Activated T-helper 1 cell treated with anti-CD3 and anti-CD28 coated beads, Interleukin-12 subunit alpha, Interleukin-12 subunit beta, Interleukin-2, Interleukin-4 antibody, amounts not matched to agents 30 ng/mL and 10 ng/mL and 1 ng/mL, durations not matched to agents 14 hours and 24 hours and 36 hours (primary cell): Measurements from ENCODE around the gene SLC37A1. TPM values are rescaled to one million over a fixed set of nuclear protein-coding genes. Genes with fewer than 3 reads are reported as not detected.

Experiments
- DNase-seq: peaks from one replicate; pipeline ENCODE4 v3.0.0; 2021; ENCODE audit warnings: low spot score
- H3K27ac Mint-ChIP-seq: one replicate; pipeline ENCODE4 v1.8.0; 2021; ENCODE audit warnings: mild to moderate bottlenecking, mixed read lengths
- H3K27me3 Mint-ChIP-seq: one replicate; pipeline ENCODE4 v1.8.0; 2022; ENCODE audit warnings: mild to moderate bottlenecking, moderate library complexity, mixed read lengths; ENCODE audit not compliant: insufficient read depth
- H3K36me3 Mint-ChIP-seq: one replicate; pipeline ENCODE4 v1.8.0; 2021; ENCODE audit warnings: low read depth, mixed read lengths
- H3K4me1 Mint-ChIP-seq: one replicate; pipeline ENCODE4 v1.8.0; 2021; ENCODE audit warnings: low read depth, mixed read lengths
- H3K4me3 Mint-ChIP-seq: one replicate; pipeline ENCODE4 v1.8.0; 2021; ENCODE audit warnings: mild to moderate bottlenecking, moderate library complexity, mixed read lengths
- H3K9me3 Mint-ChIP-seq: one replicate; pipeline ENCODE4 v1.8.0; 2021; ENCODE audit warnings: mixed read lengths
- intact Hi-C: fragments of 100-400 bp; cut with micrococcal nuclease; formaldehyde crosslinking; loops from one replicate; pipeline ENCODE4 v1.15.1; 2024
- total RNA-seq: library from RNA; stranded (reverse); gene quantifications from 2 replicates; pipeline ENCODE4 v1.2.3, GENCODE V29; 2022

Gene SLC37A1
- total RNA-seq, 1 donor from 2014 or later: 25.0 TPM

- no peak for DNase-seq
- Mint-ChIP-seq H3K36me3 (no peaks in the 10 kb centered on the region), H3K4me3 (no peak overlapping the region), H3K27ac (no peak overlapping the region), H3K27me3 (peaks cover 12% of the 10 kb centered on the region), H3K4me1 (peaks cover 14% of the 10 kb centered on the region), H3K9me3 (no peaks in the 10 kb centered on the region)
- intact Hi-C loops: loop anchor here (5.0 kb wide), 2 partner anchors 393 to 497 kb away; partner anchors contain the start of gene NDUFV3
Measured at GRCh38 chr21:42499444-42500112, 14.1 kb upstream of the SLC37A1 start.

DNA sequence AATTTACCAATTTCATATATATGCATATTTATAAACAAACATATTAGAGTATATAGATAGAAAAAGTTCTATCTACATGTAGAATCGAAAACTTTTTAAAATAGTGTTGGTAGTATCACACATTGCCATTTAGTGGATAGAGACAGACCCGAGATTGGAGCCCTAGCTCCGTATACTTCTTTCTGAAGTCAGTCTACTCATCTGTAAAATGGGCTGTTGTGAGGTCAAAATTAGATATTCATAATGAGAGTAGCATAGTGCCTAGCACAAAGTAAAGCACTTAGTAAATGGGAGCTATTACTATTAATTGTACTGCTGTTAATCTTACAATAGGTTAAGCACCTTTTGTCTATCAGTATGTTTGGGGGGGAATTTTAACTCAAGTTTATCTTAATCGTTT, 13.4 kb upstream of the SLC37A1 start:
- H3K4me3 Mint-ChIP-seq: no peak overlapping the region
- peaks cover 14% of the 10 kb centered on the region for H3K27me3 Mint-ChIP-seq
- no peak overlapping the region for H3K27ac Mint-ChIP-seq
- intact Hi-C loops: no loop called here
- no peaks in the 10 kb centered on the region for H3K9me3 Mint-ChIP-seq
- no peak for DNase-seq
- no peaks in the 10 kb centered on the region for H3K36me3 Mint-ChIP-seq
- peaks cover 14% of the 10 kb centered on the region for H3K4me1 Mint-ChIP-seq

- Mint-ChIP-seq H3K9me3 (no peaks in the 10 kb centered on the region), H3K27ac (no peak overlapping the region), H3K4me3 (no peak overlapping the region), H3K36me3 (no peaks in the 10 kb centered on the region), H3K4me1 (peaks cover 11% of the 10 kb centered on the region), H3K27me3 (peaks cover 17% of the 10 kb centered on the region)
- DNase-seq: no peak
- intact Hi-C loops: no loop called here
Measured at GRCh38 chr21:42500736-42501135, 12.9 kb upstream of the SLC37A1 start.

DNA sequence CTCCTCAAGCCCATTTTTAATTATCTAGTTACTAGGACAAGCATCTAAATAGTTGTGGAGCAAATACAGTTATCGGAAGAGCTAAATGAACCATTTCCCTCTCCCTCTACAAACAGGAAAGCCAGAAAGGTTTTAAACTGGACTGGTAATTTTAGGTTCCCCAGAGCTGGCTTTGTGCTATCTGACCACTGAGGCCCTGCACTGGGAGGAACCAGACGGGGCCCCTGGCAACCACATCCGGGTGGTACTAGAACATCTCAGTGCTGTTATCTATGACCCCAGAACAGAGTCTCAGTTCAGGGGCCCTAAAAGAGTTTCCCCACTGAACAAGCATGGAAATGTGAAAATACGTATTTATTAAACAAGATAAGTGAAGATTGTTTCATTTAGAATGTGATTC, 9.9 kb upstream of the SLC37A1 start:
- Mint-ChIP-seq H3K36me3 (no peaks in the 10 kb centered on the region), H3K27me3 (peaks cover 16% of the 10 kb centered on the region), H3K4me1 (no peaks in the 10 kb centered on the region), H3K27ac (no peak overlapping the region), H3K4me3 (no peak overlapping the region), H3K9me3 (no peaks in the 10 kb centered on the region)
- DNase-seq: no peak
- intact Hi-C loops: no loop called here

DNA sequence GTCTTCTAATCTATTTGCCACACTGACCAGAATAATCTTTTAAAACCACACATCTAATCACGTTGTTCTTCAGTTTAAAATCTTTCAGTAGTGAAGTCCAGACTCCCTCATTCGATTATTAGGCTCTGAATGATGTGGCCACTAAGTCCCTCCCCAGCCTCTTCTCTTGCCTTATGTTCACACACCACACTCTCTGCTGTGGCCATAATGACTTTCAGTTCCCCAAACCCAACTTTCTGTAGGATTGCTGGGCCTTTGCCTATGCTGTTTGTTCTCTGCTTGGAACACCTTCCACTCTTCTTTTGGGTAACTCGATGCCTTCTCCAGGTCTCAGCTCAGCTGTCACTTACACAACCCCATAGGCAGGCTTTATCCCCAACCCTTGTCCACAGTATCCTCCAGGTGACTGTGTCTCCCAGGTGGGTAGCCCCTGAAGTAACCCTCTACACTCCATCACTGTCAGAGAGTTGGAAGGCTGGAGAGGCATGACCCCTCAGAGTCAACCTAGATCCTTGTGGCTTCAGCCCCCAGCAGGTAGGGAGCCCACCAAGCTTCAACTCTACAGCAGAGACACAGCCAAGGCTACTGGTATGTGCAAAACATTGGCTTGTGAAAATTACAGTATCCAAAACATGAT, 8.4 kb upstream of the SLC37A1 start:
- Mint-ChIP-seq H3K4me1 (no peaks in the 10 kb centered on the region), H3K36me3 (no peaks in the 10 kb centered on the region), H3K27ac (no peak overlapping the region), H3K27me3 (peaks cover 16% of the 10 kb centered on the region), H3K4me3 (no peak overlapping the region), H3K9me3 (no peaks in the 10 kb centered on the region)
- intact Hi-C loops: no loop called here
- DNase-seq: no peak

DNA sequence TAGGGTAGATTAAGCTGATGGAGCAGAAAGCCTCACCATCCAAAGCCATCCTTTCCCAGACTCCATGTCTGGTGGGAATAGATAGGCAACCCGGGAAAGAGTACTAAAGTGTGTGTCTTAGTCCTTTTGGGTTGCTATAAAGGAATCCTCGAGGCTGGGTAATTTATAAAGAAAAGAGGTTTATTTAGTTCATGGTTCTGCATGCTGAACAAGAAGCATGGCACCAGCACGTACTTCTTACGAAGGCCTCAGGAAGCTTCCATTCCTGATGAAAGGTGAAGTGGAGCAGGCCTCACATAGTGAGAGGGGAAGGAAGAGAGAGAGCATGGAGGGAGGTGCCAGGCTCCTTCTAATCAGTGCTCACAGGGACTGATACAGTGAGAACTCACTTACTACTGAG, 6.2 kb upstream of the SLC37A1 start:
- no peak overlapping the region for H3K4me3 Mint-ChIP-seq
- H3K27ac Mint-ChIP-seq: no peak overlapping the region
- no peak for DNase-seq
- H3K9me3 Mint-ChIP-seq: no peaks in the 10 kb centered on the region
- H3K4me1 Mint-ChIP-seq: no peaks in the 10 kb centered on the region
- H3K36me3 Mint-ChIP-seq: no peaks in the 10 kb centered on the region
- intact Hi-C loops: no loop called here
- H3K27me3 Mint-ChIP-seq: peaks cover 15% of the 10 kb centered on the region

GRCh38 chr21:42508371-42508770, 5.3 kb upstream of the SLC37A1 start:
- Mint-ChIP-seq H3K9me3 (no peaks in the 10 kb centered on the region), H3K36me3 (no peaks in the 10 kb centered on the region), H3K27ac (no peak overlapping the region), H3K4me1 (no peaks in the 10 kb centered on the region), H3K27me3 (peaks cover 19% of the 10 kb centered on the region), H3K4me3 (no peak overlapping the region)
- intact Hi-C loops: no loop called here
- no peak for DNase-seq

DNA sequence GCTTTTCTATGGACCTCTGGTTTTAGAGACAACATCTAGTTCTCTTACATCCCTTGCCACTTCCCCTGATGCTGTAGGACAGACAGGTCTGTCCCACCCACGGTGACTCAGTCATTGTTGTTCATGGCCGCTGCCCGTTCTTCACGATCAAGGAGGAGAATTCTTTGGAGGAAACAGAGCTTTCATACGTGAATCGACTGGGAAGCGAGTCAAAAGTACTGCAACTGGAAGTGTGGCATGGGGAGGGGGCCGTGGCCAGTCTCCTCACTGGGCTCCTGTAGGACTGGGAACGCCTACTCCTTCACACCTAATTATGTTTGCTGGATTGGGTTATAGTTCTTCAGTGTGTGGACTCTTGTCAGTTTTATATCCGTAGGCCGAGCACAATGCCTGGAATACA, 4.4 kb upstream of the SLC37A1 start:
- DNase-seq: no peak
- H3K9me3 Mint-ChIP-seq: no peaks in the 10 kb centered on the region
- no peak overlapping the region for H3K4me3 Mint-ChIP-seq
- no peak overlapping the region for H3K27ac Mint-ChIP-seq
- H3K36me3 Mint-ChIP-seq: no peaks in the 10 kb centered on the region
- H3K27me3 Mint-ChIP-seq: peaks cover 19% of the 10 kb centered on the region
- H3K4me1 Mint-ChIP-seq: no peaks in the 10 kb centered on the region
- intact Hi-C loops: no loop called here

DNA sequence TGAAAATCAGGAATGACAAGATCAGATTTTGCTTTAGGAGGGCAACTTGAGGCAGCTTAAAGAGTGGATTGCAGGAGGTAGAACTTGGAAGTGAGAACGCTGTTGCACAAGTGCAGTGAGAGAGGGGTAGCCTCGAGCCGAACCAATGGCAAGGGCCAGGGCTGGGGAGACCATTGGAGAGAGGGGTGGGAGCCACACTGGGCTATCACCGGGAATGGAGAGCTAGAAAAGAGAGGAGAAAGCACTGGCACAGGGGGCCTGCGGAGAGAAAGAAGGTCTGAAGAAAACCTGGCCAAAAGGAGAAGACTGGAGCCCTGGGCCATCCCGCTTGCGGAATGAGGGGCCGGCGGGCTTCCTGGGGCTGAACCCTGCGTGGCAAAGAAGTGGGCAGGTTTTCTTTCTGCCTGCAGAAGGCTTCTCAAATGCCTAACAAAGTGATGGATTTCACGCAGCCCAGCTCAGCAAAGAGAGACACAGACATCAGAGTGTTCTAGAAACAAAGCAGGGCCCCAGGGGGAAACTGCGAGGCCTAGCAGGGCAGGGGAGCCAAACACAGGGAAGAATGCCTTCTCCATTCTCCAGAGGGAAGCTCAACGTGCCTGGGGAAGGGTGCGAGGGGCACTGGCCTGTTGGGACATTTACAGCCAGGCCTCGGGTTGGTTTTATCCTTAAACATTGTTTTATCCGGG, 1.2 kb upstream of the SLC37A1 start:
- no peak for DNase-seq
- peaks cover 9% of the 10 kb centered on the region for H3K27me3 Mint-ChIP-seq
- intact Hi-C loops: loop anchor here (1.0 to 10.0 kb wide), 3 partner anchors 16 to 208 kb away; partner anchors contain the start of gene RSPH1
- no peaks in the 10 kb centered on the region for H3K9me3 Mint-ChIP-seq
- H3K27ac Mint-ChIP-seq: peak overlapping the region; percentile 13
- H3K4me1 Mint-ChIP-seq: peaks cover 17% of the 10 kb centered on the region
- H3K4me3 Mint-ChIP-seq: peak overlapping the region; percentile 83
- peaks cover 18% of the 10 kb centered on the region for H3K36me3 Mint-ChIP-seq

DNA sequence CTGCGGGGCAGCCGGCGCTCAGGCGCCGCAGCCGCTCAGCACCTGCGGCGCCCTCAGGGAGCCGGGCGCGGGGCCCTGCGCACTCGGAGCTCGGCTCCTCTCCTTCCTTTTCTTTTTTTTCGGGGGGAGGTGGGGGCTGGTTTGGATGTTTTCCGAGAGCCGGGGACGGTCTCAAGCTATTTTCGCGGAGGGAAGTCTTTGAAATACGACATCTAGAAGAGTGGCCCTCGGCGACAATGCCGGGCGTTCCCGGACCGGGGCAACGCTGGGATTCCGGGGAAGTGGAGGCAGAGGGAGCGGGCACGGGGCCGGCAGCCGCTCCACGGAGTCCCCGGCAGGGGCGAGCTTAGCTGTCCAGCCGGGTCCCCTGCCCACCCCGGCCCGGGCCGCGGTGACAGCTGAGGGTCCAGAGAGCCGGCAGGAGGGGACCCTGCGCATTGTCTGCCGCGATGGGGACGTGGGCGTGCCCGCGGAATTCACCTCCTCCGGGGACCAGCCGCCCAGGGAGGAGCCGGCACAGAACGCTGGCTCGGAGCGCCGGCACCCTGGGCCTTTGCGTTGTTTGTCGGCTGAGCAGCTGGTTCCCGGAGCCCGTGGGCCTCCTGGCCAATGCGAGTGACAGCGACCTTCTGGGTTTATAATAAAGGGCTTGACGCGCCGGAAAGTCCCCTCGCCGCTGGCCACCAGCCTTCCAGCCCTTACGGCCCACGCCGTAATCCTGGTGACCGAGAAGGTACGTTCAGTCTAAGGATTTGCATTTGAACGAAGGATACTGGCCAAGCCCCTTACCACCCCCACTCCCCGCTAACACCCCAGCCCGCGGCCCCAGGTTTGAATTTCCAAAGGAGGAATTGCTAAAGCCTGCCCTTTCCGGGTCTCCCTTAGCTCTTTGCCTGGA, 582 bp downstream of the SLC37A1 start:
- peak overlapping the region; percentile 68 for H3K27ac Mint-ChIP-seq
- intact Hi-C loops: loop anchor here (1.0 to 10.0 kb wide), 4 partner anchors 13 to 209 kb away; partner anchors contain the start of gene RSPH1
- H3K4me3 Mint-ChIP-seq: peak overlapping the region; percentile 87
- peaks cover 30% of the 10 kb centered on the region for H3K36me3 Mint-ChIP-seq
- H3K4me1 Mint-ChIP-seq: peaks cover 17% of the 10 kb centered on the region
- peak; percentile 55 for DNase-seq
- peaks cover 9% of the 10 kb centered on the region for H3K27me3 Mint-ChIP-seq
- no peaks in the 10 kb centered on the region for H3K9me3 Mint-ChIP-seq

DNA sequence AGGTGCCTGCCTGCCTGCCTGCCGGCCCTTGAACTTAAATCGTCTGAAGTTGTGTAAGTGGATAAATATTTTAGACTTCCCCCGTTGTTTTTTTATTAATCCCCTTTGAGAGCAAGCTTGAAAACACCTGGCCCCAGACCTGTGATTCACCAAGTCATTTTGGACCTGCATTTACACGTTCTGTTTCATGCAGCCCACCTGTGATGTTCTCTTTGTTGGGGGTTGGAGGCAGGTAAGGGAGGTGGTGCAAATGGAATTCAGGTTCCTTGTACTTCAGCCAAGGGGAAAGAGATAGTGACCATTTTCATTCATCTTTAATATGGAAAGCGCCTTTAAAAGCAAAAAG, 1.2 kb downstream of the SLC37A1 start:
- intact Hi-C loops: loop anchor here (1.0 to 10.0 kb wide), 3 partner anchors 12 to 210 kb away; no protein-coding TSS in a partner anchor
- peaks cover 9% of the 10 kb centered on the region for H3K27me3 Mint-ChIP-seq
- no peak for DNase-seq
- peaks cover 17% of the 10 kb centered on the region for H3K4me1 Mint-ChIP-seq
- H3K36me3 Mint-ChIP-seq: peaks cover 31% of the 10 kb centered on the region
- H3K9me3 Mint-ChIP-seq: no peaks in the 10 kb centered on the region
- peak overlapping the region; percentile 68 for H3K27ac Mint-ChIP-seq
- H3K4me3 Mint-ChIP-seq: peak overlapping the region; percentile 87

DNA sequence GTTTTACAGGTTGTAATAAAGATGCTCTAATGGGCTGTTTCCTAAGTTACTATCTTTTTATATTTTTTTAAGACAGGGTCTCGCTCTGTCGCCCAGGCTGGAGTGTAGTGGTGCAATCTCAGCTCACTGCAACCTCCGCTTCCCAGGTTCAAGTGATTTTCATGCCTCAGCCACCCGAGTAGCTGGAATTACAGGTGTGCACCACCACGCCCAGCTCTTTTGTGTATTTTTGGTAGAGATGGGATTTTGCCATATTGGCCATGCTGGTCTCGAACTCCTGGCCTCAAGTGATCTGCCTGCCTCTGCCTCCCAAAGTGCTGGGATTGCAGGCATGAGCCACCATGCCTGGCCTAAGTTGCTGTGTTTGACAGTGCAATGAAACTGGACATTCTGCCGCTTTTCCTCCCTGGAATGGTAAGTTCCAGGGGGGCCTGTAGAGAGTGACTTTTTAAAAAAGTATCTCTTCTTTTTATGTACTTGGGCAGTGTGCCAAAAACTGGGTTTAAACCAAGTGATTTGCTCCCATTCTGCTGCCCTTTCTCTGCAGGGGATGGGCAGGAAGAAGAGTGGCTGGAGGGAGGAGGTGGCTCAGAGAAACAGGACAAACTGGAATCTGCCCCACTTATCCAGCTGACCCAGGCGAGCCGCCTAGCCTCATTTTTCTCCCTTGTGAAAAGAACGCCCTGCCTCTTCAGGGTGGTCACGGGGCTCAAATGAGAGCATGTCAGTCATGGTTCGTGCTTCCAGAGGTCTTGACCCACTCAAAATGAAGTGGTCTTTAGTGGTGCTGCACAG, 2.3 kb downstream of the SLC37A1 start:
- peak overlapping the region; percentile 87 for H3K4me3 Mint-ChIP-seq
- no peak overlapping the region for H3K27ac Mint-ChIP-seq
- peaks cover 17% of the 10 kb centered on the region for H3K4me1 Mint-ChIP-seq
- H3K36me3 Mint-ChIP-seq: peaks cover 40% of the 10 kb centered on the region
- H3K27me3 Mint-ChIP-seq: peaks cover 9% of the 10 kb centered on the region
- intact Hi-C loops: loop anchor here (10.0 kb wide), 1 partner anchor 211 kb away; no protein-coding TSS in a partner anchor
- no peak for DNase-seq
- H3K9me3 Mint-ChIP-seq: no peaks in the 10 kb centered on the region
